HepG2 (cell line): ENCODE results near the gene SSBP2. TPM values are rescaled to one million over a fixed set of nuclear protein-coding genes. Genes with fewer than 3 reads are reported as not detected.

ENCODE experiments used
- ATAC-seq: fragments of 200-7000 bp; cut with Tn5 transposase; 3 replicates; pipeline ENCODE4 v1.9.1; 2020; ENCODE audit warnings: mild to moderate bottlenecking, moderate library complexity
- BruUV-seq: library from RNA; stranded (reverse); fragments of 400-500 nt; replicated peaks from 2 replicates; lab custom pipeline; 2021; lab: Mats Ljungman, UMichigan
- CTCF ChIA-PET: fragments of 300-600 bp; formaldehyde crosslinking; extraction: SDS; loops from one replicate; lab custom pipeline; 2021; ENCODE audit warnings: low total read pairs, inconsistent platforms, low intra/inter-chr PET ratio; lab: Yijun Ruan, JAX
- POLR2A ChIA-PET: fragments of 350-600 bp; sonication (Branson Sonifier 250); formaldehyde crosslinking; loops from one replicate; lab custom pipeline; 2020; ENCODE audit warnings: antibody characterized with exemption, inconsistent platforms; lab: Yijun Ruan, JAX
- DNase-seq: peaks from one replicate; pipeline ENCODE4 v3.0.0-alpha.2; 2015; ENCODE audit warnings: low spot score
- FAIRE-seq: peaks from 3 replicates; lab custom pipeline; 2011; peaks lifted over from hg19 to GRCh38; lab: Jason Lieb, UNC
- H2AFZ ChIP-seq: one replicate; pipeline ENCODE4 v1.6.1; 2011; ENCODE audit warnings: low read length, inconsistent platforms
- H3K27ac ChIP-seq: fragments of 300-600 bp; 3 replicates; pipeline ENCODE4 v1.8.0; 2011; ENCODE audit warnings: mixed run types, mild to moderate bottlenecking, mixed read lengths, low read length, inconsistent platforms; ENCODE audit not compliant: insufficient read depth; ENCODE audit errors: extremely low read length
- H3K27me3 ChIP-seq, 2 experiments: fragments of 200-600 bp in 1 of 2; 2 replicates in 1 of 2; 3 replicates in 1 of 2; pipeline versions ENCODE4 v1.6.0 to v1.8.0; 2011; ENCODE audit warnings: low read length in 2 of 2, mild to moderate bottlenecking in 2 of 2, moderate library complexity in 2 of 2, inconsistent platforms in 1 of 2; ENCODE audit not compliant: insufficient read depth in 2 of 2, control insufficient read depth in 1 of 2
- H3K36me3 ChIP-seq, 2 experiments: fragments of 200-600 bp in 1 of 2; replicated peaks in 1 of 2; 2 replicates in 1 of 2; 3 replicates in 1 of 2; pipeline versions ENCODE4 v1.5.1 to v1.8.0; 2011; ENCODE audit warnings: low read length in 2 of 2, inconsistent platforms in 1 of 2; ENCODE audit not compliant: insufficient read depth in 2 of 2, control insufficient read depth in 1 of 2
- H3K4me1 ChIP-seq: 2 replicates; pipeline ENCODE4 v1.5.1; 2012; ENCODE audit warnings: low read length, inconsistent platforms; ENCODE audit not compliant: insufficient read depth
- H3K4me2 ChIP-seq: 2 replicates; pipeline ENCODE4 v1.6.0; 2011; ENCODE audit warnings: low read depth, low read length, inconsistent platforms
- H3K4me3 ChIP-seq, 3 experiments: fragments of 200-600 bp in 1 of 3; sonication (generic), shearing (Covaris generic) in 1 of 3; replicated peaks in 1 of 3; 2 replicates each; pipeline ENCODE4 v1.5.1; 2011 to 2016; ENCODE audit warnings: low read length in 3 of 3, inconsistent platforms in 2 of 3, low read depth in 2 of 3, mild to moderate bottlenecking in 2 of 3, control low read depth in 1 of 3, mixed read lengths in 1 of 3; ENCODE audit not compliant: insufficient read depth in 1 of 3
- H3K79me2 ChIP-seq: one replicate; pipeline ENCODE4 v1.6.1; 2011; ENCODE audit warnings: low read length, inconsistent platforms; ENCODE audit not compliant: insufficient read depth
- H3K9ac ChIP-seq: 2 replicates; pipeline ENCODE4 v1.6.0; 2011; ENCODE audit warnings: mild to moderate bottlenecking, low read depth, low read length, inconsistent platforms; ENCODE audit not compliant: insufficient read depth
- H3K9me3 ChIP-seq: 2 replicates; pipeline ENCODE4 v1.5.1; 2012; ENCODE audit warnings: mild to moderate bottlenecking, low read length
- H4K20me1 ChIP-seq: 2 replicates; pipeline ENCODE4 v1.6.0; 2011; ENCODE audit warnings: inconsistent platforms, mild to moderate bottlenecking, low read length, moderate library complexity; ENCODE audit not compliant: insufficient read depth
- ARNT ChIP-seq: fragments of 450-650 bp; IDR thresholded peaks from 2 replicates; pipeline ENCODE4 v1.6.1; 2017
- CREM ChIP-seq, 2 experiments: sonication (generic) in 1 of 2; formaldehyde crosslinking in 1 of 2; IDR thresholded peaks; 2 replicates each; pipeline versions ENCODE4 v1.4.0 to v1.6.1; 2016 to 2020; ENCODE audit warnings: antibody characterized with exemption in 1 of 2, mild to moderate bottlenecking in 1 of 2, missing genetic modification reagents in 1 of 2
- EED ChIP-seq: sonication (generic); formaldehyde crosslinking; IDR thresholded peaks from 2 replicates; pipeline ENCODE4 v1.5.0; 2020; ENCODE audit warnings: mild to moderate bottlenecking, missing genetic modification reagents
- GPN1 ChIP-seq: sonication (generic); formaldehyde crosslinking; IDR thresholded peaks from 2 replicates; pipeline ENCODE4 v1.5.1; 2020; ENCODE audit warnings: missing genetic modification reagents, borderline replicate concordance
- HNRNPL ChIP-seq: fragments of 200-400 bp; formaldehyde crosslinking; IDR thresholded peaks from 2 replicates; pipeline ENCODE4 v1.6.1; 2017; ENCODE audit warnings: mild to moderate bottlenecking, low read depth, low read length
- IRF1 ChIP-seq: sonication (generic); formaldehyde crosslinking; IDR thresholded peaks from 2 replicates; pipeline ENCODE4 v1.4.0; 2020; ENCODE audit warnings: low read depth, mild to moderate bottlenecking, missing genetic modification reagents
- KLF13 ChIP-seq: sonication (generic); formaldehyde crosslinking; IDR thresholded peaks from 2 replicates; pipeline ENCODE4 v1.4.0; 2020; ENCODE audit warnings: mild to moderate bottlenecking, missing genetic modification reagents
- MTA3 ChIP-seq: sonication (generic); formaldehyde crosslinking; IDR thresholded peaks from 2 replicates; pipeline ENCODE4 v1.4.0; 2020; ENCODE audit warnings: missing genetic modification reagents
- NAIF1 ChIP-seq: sonication (generic); formaldehyde crosslinking; IDR thresholded peaks from 2 replicates; pipeline ENCODE4 v1.5.0; 2020; ENCODE audit warnings: mild to moderate bottlenecking, missing genetic modification reagents, borderline replicate concordance
- NR3C1 ChIP-seq: sonication (generic); formaldehyde crosslinking; IDR thresholded peaks from 2 replicates; pipeline ENCODE4 v1.4.0; 2020; ENCODE audit warnings: missing genetic modification reagents
- TCF12 ChIP-seq, 2 experiments: fragments of 450-650 bp in 1 of 2; sonication (generic) in 1 of 2; formaldehyde crosslinking in 1 of 2; IDR thresholded peaks; 2 replicates each; pipeline versions ENCODE4 v1.6.1 to v1.8.0; 2017 to 2022; ENCODE audit warnings: antibody characterized with exemption in 1 of 2, mild to moderate bottlenecking in 1 of 2, missing genetic modification reagents in 1 of 2, moderate library complexity in 1 of 2
- ZNF136 ChIP-seq: sonication (generic); formaldehyde crosslinking; IDR thresholded peaks from 2 replicates; pipeline ENCODE4 v1.8.1; 2022; ENCODE audit warnings: low read depth, mild to moderate bottlenecking, moderate library complexity, missing genetic modification reagents
- ZNF143 ChIP-seq: sonication (generic); formaldehyde crosslinking; IDR thresholded peaks from 2 replicates; pipeline ENCODE4 v1.4.0; 2020; ENCODE audit warnings: missing genetic modification reagents
- ZNF230 ChIP-seq: sonication (generic); formaldehyde crosslinking; IDR thresholded peaks from 2 replicates; pipeline ENCODE4 v1.4.0; 2020; ENCODE audit warnings: mild to moderate bottlenecking, missing genetic modification reagents
- ZNF251 ChIP-seq: sonication (generic); formaldehyde crosslinking; IDR thresholded peaks from 2 replicates; pipeline ENCODE4 v1.9.0; 2021; ENCODE audit warnings: mild to moderate bottlenecking, missing genetic modification reagents
- ZSCAN22 ChIP-seq: sonication (generic); formaldehyde crosslinking; IDR thresholded peaks from 2 replicates; pipeline ENCODE4 v1.4.0; 2020; ENCODE audit warnings: mild to moderate bottlenecking, missing genetic modification reagents
- WGBS: methylation state at CpG from one replicate; pipeline ENCODE4 v1.1.6; 2017; ENCODE audit warnings: low lambda C conversion rate; 5-methylcytosine and 5-hydroxymethylcytosine counted together
- in situ Hi-C: cut with HindIII; loops from 2 replicates; pipeline ENCODE4 v1.10.0; 2017; ENCODE audit warnings: low pct_unique_long_range_greater_than_20kb; ENCODE audit not compliant: extremely low pct_ligation_motif_present
- intact Hi-C: fragments of 100-400 bp; cut with micrococcal nuclease; formaldehyde crosslinking; loops from one replicate; pipeline ENCODE4 v1.10.0; 2022; ENCODE audit not compliant: unreplicated experiment
- polyA plus RNA-seq, 8 experiments: library from polyadenylated mRNA; depleted of rRNA in 3 of 8; stranded (reverse) in 7 of 8; unstranded in 1 of 8; fragments of >200 nt; fragmentation: Illumina TruSeq in 4 of 8; extraction: Trizol in 4 of 8; gene quantifications; 2 replicates each; pipeline versions ENCODE4 v1.2.1 to v1.2.3, GENCODE V29; 2011 to 2016; ENCODE audit warnings: low read depth in 4 of 8, missing spikeins in 1 of 8, mixed read lengths in 1 of 8; ENCODE audit not compliant: insufficient read depth in 1 of 8
- total RNA-seq, 5 experiments: library from RNA; depleted of rRNA; stranded (reverse); fragments of >200 nt; fragmentation: Illumina TruSeq; extraction: Trizol; gene quantifications; 2 replicates each; pipeline ENCODE4 v1.2.3, GENCODE V29; 2016; ENCODE audit warnings: low read depth in 1 of 5
- TF ChIP-seq, protein P1 (sequence below): sonication (generic); formaldehyde crosslinking; IDR thresholded peaks from 2 replicates; pipeline ENCODE4 v1.8.1; 2023; ENCODE audit warnings: missing genetic modification reagents, inconsistent platforms, borderline replicate concordance
- TF ChIP-seq, protein P2 (sequence below): sonication (generic); formaldehyde crosslinking; IDR thresholded peaks from 2 replicates; pipeline ENCODE4 v1.4.0; 2020; ENCODE audit warnings: missing genetic modification reagents, borderline replicate concordance

Gene SSBP2
- total and polyA plus RNA-seq, 2 of the 13 experiments (the other 11 are each of a cell fraction or from before 2014, with no cell fraction given): 0.16 TPM; not detected in 1

DNA sequence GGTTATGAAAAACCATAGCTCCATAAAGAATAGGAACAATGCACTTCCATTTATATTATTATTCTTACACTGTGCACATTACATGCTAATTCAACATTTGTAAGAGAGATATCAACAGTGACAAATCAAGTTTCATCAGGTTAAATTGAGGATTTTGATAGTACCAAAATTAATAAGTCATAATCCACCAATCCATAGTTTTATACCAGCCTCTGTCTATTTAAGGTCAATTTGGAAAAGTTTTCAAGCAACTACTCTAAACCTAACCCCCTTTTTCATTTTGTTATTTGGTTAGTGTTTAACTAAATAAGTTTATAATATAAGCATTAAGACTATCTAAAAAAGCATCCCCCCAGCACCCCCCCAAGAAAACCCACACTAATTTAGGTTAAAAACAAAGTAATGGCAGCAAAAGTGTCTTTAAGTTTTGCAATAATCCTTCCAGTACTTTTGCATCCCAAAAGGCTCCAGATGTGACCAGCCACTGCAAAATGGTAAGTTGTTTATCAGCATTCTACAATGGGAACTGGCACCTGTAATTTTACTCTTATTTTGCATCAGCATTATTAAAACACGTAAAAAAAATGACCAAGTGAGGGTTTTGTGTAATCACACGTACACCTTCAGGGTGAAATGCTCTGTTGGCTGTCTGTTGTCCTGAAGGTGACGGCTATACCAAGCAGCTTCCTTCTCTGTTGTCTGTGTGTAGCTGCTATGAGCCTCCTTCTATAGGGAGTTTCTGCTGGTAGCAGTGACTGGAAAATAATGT lies 36.8 kb upstream of the SSBP2 start:
- 15% methylated on average over 3 of the region's 3 CpGs for WGBS
- no peaks in the 10 kb centered on the region for H3K4me1 ChIP-seq
- in situ Hi-C loops: no loop called here
- H3K36me3 ChIP-seq: no peaks in the 10 kb centered on the region
- no peaks in the 10 kb centered on the region for H3K9me3 ChIP-seq
- POLR2A ChIA-PET: no interaction called here
- no peak overlapping the region for H2AFZ ChIP-seq
- no TSS peak for BruUV-seq
- no peak for DNase-seq
- H3K27ac ChIP-seq: no peak overlapping the region
- H3K4me3 ChIP-seq: no peak overlapping the region
- TF ChIP-seq GPN1 (no peak), NAIF1 (CRISPR knock-in tag) (no peak), MTA3 (CRISPR knock-in tag) (no peak), ZNF136 (CRISPR knock-in tag) (no peak), ZSCAN22 (no peak), TCF12 (IDR thresholded peaks at IDR 0.05) (no peak), TCF12 (CRISPR knock-in tag; IDR thresholded peaks at IDR 0.05) (no peak), IRF1 (no peak), HNRNPL (no peak), ZNF230 (no peak), NR3C1 (CRISPR knock-in tag) (no peak), CREM (IDR thresholded peaks at IDR 0.05) (no peak), CREM (CRISPR knock-in tag; IDR thresholded peaks at IDR 0.05) (no peak), ZNF251 (CRISPR knock-in tag) (no peak), ARNT (no peak), EED (CRISPR knock-in tag) (no peak), KLF13 (CRISPR knock-in tag) (no peak), ZNF143 (CRISPR knock-in tag) (no peak)
- TF ChIP-seq, protein P1, sequence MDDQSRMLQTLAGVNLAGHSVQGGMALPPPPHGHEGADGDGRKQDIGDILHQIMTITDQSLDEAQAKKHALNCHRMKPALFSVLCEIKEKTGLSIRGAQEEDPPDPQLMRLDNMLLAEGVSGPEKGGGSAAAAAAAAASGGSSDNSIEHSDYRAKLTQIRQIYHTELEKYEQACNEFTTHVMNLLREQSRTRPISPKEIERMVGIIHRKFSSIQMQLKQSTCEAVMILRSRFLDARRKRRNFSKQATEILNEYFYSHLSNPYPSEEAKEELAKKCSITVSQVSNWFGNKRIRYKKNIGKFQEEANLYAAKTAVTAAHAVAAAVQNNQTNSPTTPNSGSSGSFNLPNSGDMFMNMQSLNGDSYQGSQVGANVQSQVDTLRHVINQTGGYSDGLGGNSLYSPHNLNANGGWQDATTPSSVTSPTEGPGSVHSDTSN (CRISPR knock-in tag): no peak
- TF ChIP-seq, protein P2, sequence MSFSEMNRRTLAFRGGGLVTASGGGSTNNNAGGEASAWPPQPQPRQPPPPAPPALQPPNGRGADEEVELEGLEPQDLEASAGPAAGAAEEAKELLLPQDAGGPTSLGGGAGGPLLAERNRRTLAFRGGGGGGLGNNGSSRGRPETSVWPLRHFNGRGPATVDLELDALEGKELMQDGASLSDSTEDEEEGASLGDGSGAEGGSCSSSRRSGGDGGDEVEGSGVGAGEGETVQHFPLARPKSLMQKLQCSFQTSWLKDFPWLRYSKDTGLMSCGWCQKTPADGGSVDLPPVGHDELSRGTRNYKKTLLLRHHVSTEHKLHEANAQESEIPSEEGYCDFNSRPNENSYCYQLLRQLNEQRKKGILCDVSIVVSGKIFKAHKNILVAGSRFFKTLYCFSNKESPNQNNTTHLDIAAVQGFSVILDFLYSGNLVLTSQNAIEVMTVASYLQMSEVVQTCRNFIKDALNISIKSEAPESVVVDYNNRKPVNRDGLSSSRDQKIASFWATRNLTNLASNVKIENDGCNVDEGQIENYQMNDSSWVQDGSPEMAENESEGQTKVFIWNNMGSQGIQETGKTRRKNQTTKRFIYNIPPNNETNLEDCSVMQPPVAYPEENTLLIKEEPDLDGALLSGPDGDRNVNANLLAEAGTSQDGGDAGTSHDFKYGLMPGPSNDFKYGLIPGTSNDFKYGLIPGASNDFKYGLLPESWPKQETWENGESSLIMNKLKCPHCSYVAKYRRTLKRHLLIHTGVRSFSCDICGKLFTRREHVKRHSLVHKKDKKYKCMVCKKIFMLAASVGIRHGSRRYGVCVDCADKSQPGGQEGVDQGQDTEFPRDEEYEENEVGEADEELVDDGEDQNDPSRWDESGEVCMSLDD: no peak
- TF ChIP-seq, all 625 proteins: peak for 0
- ATAC-seq (no peak), FAIRE-seq (no peak)
- CTCF ChIA-PET: no interaction called here
- Histone ChIP-seq H3K9ac (no peak overlapping the region), H3K27me3 (peaks cover 0 to 2% of the 10 kb centered on the region in 2 experiments; a peak in 2 of 5 replicates), H3K4me2 (no peak overlapping the region), H3K79me2 (no peaks in the 10 kb centered on the region), H4K20me1 (no peaks in the 10 kb centered on the region)
- intact Hi-C loops: loop anchor here (2.0 kb wide), 1 partner anchor 379 kb away; no protein-coding TSS in a partner anchor
